Vagina (tissue), 2 donors: ENCODE measurements around the gene ITFG2.

Source experiments
- POLR2A ChIP-seq, 2 donors: fragments of 450-650 bp; IDR thresholded peaks; one replicate each; pipeline ENCODE4 v1.6.1; 2017; ENCODE audit warnings: antibody characterized with exemption in 2 of 2, mild to moderate bottlenecking in 2 of 2, moderate library complexity in 2 of 2
- POLR2AphosphoS5 ChIP-seq, 2 donors: sonication (generic); formaldehyde crosslinking; IDR thresholded peaks; one replicate each; pipeline ENCODE4 v1.9.0; 2017; ENCODE audit warnings: antibody characterized with exemption in 2 of 2, mild to moderate bottlenecking in 2 of 2, low read depth in 1 of 2; ENCODE audit not compliant: insufficient read depth in 1 of 2
- TF ChIP-seq, protein P1 (sequence below), 3 experiments: fragments of 450-650 bp in 2 of 3; fragments of 200-600 bp in 1 of 3; sonication (generic) in 1 of 3; IDR thresholded peaks; one replicate each; pipeline ENCODE4 v1.5.1; 2017 to 2019; ENCODE audit warnings: antibody characterized with exemption in 3 of 3, mild to moderate bottlenecking in 2 of 3, moderate library complexity in 2 of 3

- TF ChIP-seq POLR2AphosphoS5 (IDR thresholded peaks at IDR 0.05; ENCODE audit: insufficient read depth in 1 of 2, low read depth in 1 of 2) (no peak), POLR2A (IDR thresholded peaks at IDR 0.05) (no peak)
- TF ChIP-seq, protein P1, sequence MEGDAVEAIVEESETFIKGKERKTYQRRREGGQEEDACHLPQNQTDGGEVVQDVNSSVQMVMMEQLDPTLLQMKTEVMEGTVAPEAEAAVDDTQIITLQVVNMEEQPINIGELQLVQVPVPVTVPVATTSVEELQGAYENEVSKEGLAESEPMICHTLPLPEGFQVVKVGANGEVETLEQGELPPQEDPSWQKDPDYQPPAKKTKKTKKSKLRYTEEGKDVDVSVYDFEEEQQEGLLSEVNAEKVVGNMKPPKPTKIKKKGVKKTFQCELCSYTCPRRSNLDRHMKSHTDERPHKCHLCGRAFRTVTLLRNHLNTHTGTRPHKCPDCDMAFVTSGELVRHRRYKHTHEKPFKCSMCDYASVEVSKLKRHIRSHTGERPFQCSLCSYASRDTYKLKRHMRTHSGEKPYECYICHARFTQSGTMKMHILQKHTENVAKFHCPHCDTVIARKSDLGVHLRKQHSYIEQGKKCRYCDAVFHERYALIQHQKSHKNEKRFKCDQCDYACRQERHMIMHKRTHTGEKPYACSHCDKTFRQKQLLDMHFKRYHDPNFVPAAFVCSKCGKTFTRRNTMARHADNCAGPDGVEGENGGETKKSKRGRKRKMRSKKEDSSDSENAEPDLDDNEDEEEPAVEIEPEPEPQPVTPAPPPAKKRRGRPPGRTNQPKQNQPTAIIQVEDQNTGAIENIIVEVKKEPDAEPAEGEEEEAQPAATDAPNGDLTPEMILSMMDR (IDR thresholded peaks at IDR 0.05), result no peak
Measured at GRCh38 chr12:2797721-2798418, 14.6 kb upstream of the ITFG2 start.
